HL-60 (cell line): ENCODE data around the gene TEX22.

Experiments used
- POLR2AphosphoS5 ChIP-seq: IDR thresholded peaks from 2 replicates; pipeline ENCODE4 v1.6.1; 2012; ENCODE audit warnings: low read depth
- REST ChIP-seq: IDR thresholded peaks from 2 replicates; pipeline ENCODE4 v1.6.1; 2012; ENCODE audit warnings: low read depth; ENCODE audit not compliant: insufficient replicate concordance
- TF ChIP-seq, protein P1 (sequence below): IDR thresholded peaks from one replicate; pipeline ENCODE4 v1.5.1; 2011; ENCODE audit warnings: low read length, control low read depth, inconsistent platforms; ENCODE audit not compliant: insufficient read depth

GRCh38 chr14:105384041-105384557, 14.2 kb upstream of the TEX22 start:
- TF ChIP-seq, protein P1, sequence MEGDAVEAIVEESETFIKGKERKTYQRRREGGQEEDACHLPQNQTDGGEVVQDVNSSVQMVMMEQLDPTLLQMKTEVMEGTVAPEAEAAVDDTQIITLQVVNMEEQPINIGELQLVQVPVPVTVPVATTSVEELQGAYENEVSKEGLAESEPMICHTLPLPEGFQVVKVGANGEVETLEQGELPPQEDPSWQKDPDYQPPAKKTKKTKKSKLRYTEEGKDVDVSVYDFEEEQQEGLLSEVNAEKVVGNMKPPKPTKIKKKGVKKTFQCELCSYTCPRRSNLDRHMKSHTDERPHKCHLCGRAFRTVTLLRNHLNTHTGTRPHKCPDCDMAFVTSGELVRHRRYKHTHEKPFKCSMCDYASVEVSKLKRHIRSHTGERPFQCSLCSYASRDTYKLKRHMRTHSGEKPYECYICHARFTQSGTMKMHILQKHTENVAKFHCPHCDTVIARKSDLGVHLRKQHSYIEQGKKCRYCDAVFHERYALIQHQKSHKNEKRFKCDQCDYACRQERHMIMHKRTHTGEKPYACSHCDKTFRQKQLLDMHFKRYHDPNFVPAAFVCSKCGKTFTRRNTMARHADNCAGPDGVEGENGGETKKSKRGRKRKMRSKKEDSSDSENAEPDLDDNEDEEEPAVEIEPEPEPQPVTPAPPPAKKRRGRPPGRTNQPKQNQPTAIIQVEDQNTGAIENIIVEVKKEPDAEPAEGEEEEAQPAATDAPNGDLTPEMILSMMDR: no peak
- TF ChIP-seq POLR2AphosphoS5 (no peak), REST (no peak)
